Measurements from ENCODE around the gene SH3RF3. TPM values are rescaled to one million over a fixed set of nuclear protein-coding genes. Genes with fewer than 3 reads are reported as not detected.

Gene SH3RF3
- total and polyA plus RNA-seq, 8 donors, result 7.0 to 11.1 (median 8.3) TPM

GRCh38 chr2:109231996-109232705 lies 103.1 kb downstream of the SH3RF3 start:
- H3K27me3 ChIP-seq, result no peaks in the 10 kb centered on the region
- ATAC-seq (no peak), DNase-seq (no peak)
- intact Hi-C loops (cut with DNase I), result loop anchor here in 1 of 2 donors (10.0 kb wide), 1 partner anchor 57 kb away; no protein-coding TSS in a partner anchor
- peaks cover 3 to 37% of the 10 kb centered on the region in 2 donors for H3K4me1 ChIP-seq
- no peaks in the 10 kb centered on the region for H3K36me3 ChIP-seq
- no peak for TF ChIP-seq CTCF (IDR thresholded peaks at IDR 0.05)
- H3K27ac ChIP-seq, result peak overlapping the region in 1 of 2 donors; percentile 67
- no peaks in the 10 kb centered on the region for H3K9me3 ChIP-seq
- no peak overlapping the region for H3K4me3 ChIP-seq

GRCh38 chr2:109232909-109233308 lies 103.9 kb downstream of the SH3RF3 start:
- no peak for DNase-seq
- Histone ChIP-seq H3K36me3 (no peaks in the 10 kb centered on the region), H3K27me3 (no peaks in the 10 kb centered on the region), H3K9me3 (no peaks in the 10 kb centered on the region), H3K27ac (no peak overlapping the region), H3K4me3 (no peak overlapping the region), H3K4me1 (peaks cover 3 to 44% of the 10 kb centered on the region in 2 donors)
- TF ChIP-seq CTCF (IDR thresholded peaks at IDR 0.05), result no peak
- no peak for ATAC-seq
- intact Hi-C loops (cut with DNase I), result loop anchor here in 1 of 2 donors (10.0 kb wide), 1 partner anchor 58 kb away; no protein-coding TSS in a partner anchor

GRCh38 chr2:109233643-109234042 lies 104.6 kb downstream of the SH3RF3 start:
- DNase-seq, result no peak
- Histone ChIP-seq H3K27me3 (no peaks in the 10 kb centered on the region), H3K36me3 (no peaks in the 10 kb centered on the region), H3K9me3 (no peaks in the 10 kb centered on the region), H3K4me3 (no peak overlapping the region), H3K27ac (no peak overlapping the region), H3K4me1 (peaks cover 3 to 49% of the 10 kb centered on the region in 2 donors)
- no peak for ATAC-seq
- no peak for TF ChIP-seq CTCF (IDR thresholded peaks at IDR 0.05)
- intact Hi-C loops (cut with DNase I), result loop anchor here in 1 of 2 donors (10.0 kb wide), 1 partner anchor 59 kb away; no protein-coding TSS in a partner anchor

GRCh38 chr2:109234355-109234754 lies 105.3 kb downstream of the SH3RF3 start:
- no peak overlapping the region for H3K27ac ChIP-seq
- H3K27me3 ChIP-seq, result no peaks in the 10 kb centered on the region
- peaks cover 3 to 51% of the 10 kb centered on the region in 2 donors for H3K4me1 ChIP-seq
- DNase-seq, result no peak
- H3K36me3 ChIP-seq, result no peaks in the 10 kb centered on the region
- TF ChIP-seq CTCF (IDR thresholded peaks at IDR 0.05), result no peak
- intact Hi-C loops (cut with DNase I), result loop anchor here in 1 of 2 donors (10.0 kb wide), 1 partner anchor 60 kb away; no protein-coding TSS in a partner anchor
- no peaks in the 10 kb centered on the region for H3K9me3 ChIP-seq
- no peak for ATAC-seq
- no peak overlapping the region for H3K4me3 ChIP-seq

GRCh38 chr2:109236147-109236546 lies 107.1 kb downstream of the SH3RF3 start:
- DNase-seq (no peak), ATAC-seq (no peak)
- no peaks in the 10 kb centered on the region for H3K27me3 ChIP-seq
- H3K4me1 ChIP-seq, result peaks cover 0 to 53% of the 10 kb centered on the region in 2 donors
- intact Hi-C loops (cut with DNase I), result loop anchor here in 1 of 2 donors (10.0 kb wide), 1 partner anchor 61 kb away; no protein-coding TSS in a partner anchor
- no peaks in the 10 kb centered on the region for H3K36me3 ChIP-seq
- no peak overlapping the region for H3K27ac ChIP-seq
- TF ChIP-seq CTCF (IDR thresholded peaks at IDR 0.05), result no peak
- H3K4me3 ChIP-seq, result no peak overlapping the region
- H3K9me3 ChIP-seq, result no peaks in the 10 kb centered on the region
